HepG2 (cell line): ENCODE measurements around the gene RASGRP2. TPM values are rescaled to one million over a fixed set of nuclear protein-coding genes. Genes with fewer than 3 reads are reported as not detected.
A peak's percentile ranks its signal among the peaks of the same experiment; 100 is the strongest.

ENCODE experiments used
- ATAC-seq: fragments of 200-7000 bp; cut with Tn5 transposase; 3 replicates; pipeline ENCODE4 v1.9.1; 2020; ENCODE audit warnings: mild to moderate bottlenecking, moderate library complexity
- BruUV-seq: library from RNA; stranded (reverse); fragments of 400-500 nt; replicated peaks from 2 replicates; lab custom pipeline; 2021; lab: Mats Ljungman, UMichigan
- CTCF ChIA-PET: fragments of 300-600 bp; formaldehyde crosslinking; extraction: SDS; loops from one replicate; lab custom pipeline; 2021; ENCODE audit warnings: low total read pairs, inconsistent platforms, low intra/inter-chr PET ratio; lab: Yijun Ruan, JAX
- POLR2A ChIA-PET: fragments of 350-600 bp; sonication (Branson Sonifier 250); formaldehyde crosslinking; loops from one replicate; lab custom pipeline; 2020; ENCODE audit warnings: antibody characterized with exemption, inconsistent platforms; lab: Yijun Ruan, JAX
- DNase-seq: peaks from one replicate; pipeline ENCODE4 v3.0.0-alpha.2; 2015; ENCODE audit warnings: low spot score
- FAIRE-seq: peaks from 3 replicates; lab custom pipeline; 2011; peaks lifted over from hg19 to GRCh38; lab: Jason Lieb, UNC
- H2AFZ ChIP-seq: one replicate; pipeline ENCODE4 v1.6.1; 2011; ENCODE audit warnings: low read length, inconsistent platforms
- H3K27ac ChIP-seq: fragments of 300-600 bp; 3 replicates; pipeline ENCODE4 v1.8.0; 2011; ENCODE audit warnings: mixed run types, mild to moderate bottlenecking, mixed read lengths, low read length, inconsistent platforms; ENCODE audit not compliant: insufficient read depth; ENCODE audit errors: extremely low read length
- H3K27me3 ChIP-seq, 2 experiments: fragments of 200-600 bp in 1 of 2; 2 replicates in 1 of 2; 3 replicates in 1 of 2; pipeline versions ENCODE4 v1.6.0 to v1.8.0; 2011; ENCODE audit warnings: low read length in 2 of 2, mild to moderate bottlenecking in 2 of 2, moderate library complexity in 2 of 2, inconsistent platforms in 1 of 2; ENCODE audit not compliant: insufficient read depth in 2 of 2, control insufficient read depth in 1 of 2
- H3K36me3 ChIP-seq, 2 experiments: fragments of 200-600 bp in 1 of 2; replicated peaks in 1 of 2; 2 replicates in 1 of 2; 3 replicates in 1 of 2; pipeline versions ENCODE4 v1.5.1 to v1.8.0; 2011; ENCODE audit warnings: low read length in 2 of 2, inconsistent platforms in 1 of 2; ENCODE audit not compliant: insufficient read depth in 2 of 2, control insufficient read depth in 1 of 2
- H3K4me1 ChIP-seq: 2 replicates; pipeline ENCODE4 v1.5.1; 2012; ENCODE audit warnings: low read length, inconsistent platforms; ENCODE audit not compliant: insufficient read depth
- H3K4me2 ChIP-seq: 2 replicates; pipeline ENCODE4 v1.6.0; 2011; ENCODE audit warnings: low read depth, low read length, inconsistent platforms
- H3K4me3 ChIP-seq, 3 experiments: fragments of 200-600 bp in 1 of 3; sonication (generic), shearing (Covaris generic) in 1 of 3; replicated peaks in 1 of 3; 2 replicates each; pipeline ENCODE4 v1.5.1; 2011 to 2016; ENCODE audit warnings: low read length in 3 of 3, inconsistent platforms in 2 of 3, low read depth in 2 of 3, mild to moderate bottlenecking in 2 of 3, control low read depth in 1 of 3, mixed read lengths in 1 of 3; ENCODE audit not compliant: insufficient read depth in 1 of 3
- H3K79me2 ChIP-seq: one replicate; pipeline ENCODE4 v1.6.1; 2011; ENCODE audit warnings: low read length, inconsistent platforms; ENCODE audit not compliant: insufficient read depth
- H3K9ac ChIP-seq: 2 replicates; pipeline ENCODE4 v1.6.0; 2011; ENCODE audit warnings: mild to moderate bottlenecking, low read depth, low read length, inconsistent platforms; ENCODE audit not compliant: insufficient read depth
- H3K9me3 ChIP-seq: 2 replicates; pipeline ENCODE4 v1.5.1; 2012; ENCODE audit warnings: mild to moderate bottlenecking, low read length
- H4K20me1 ChIP-seq: 2 replicates; pipeline ENCODE4 v1.6.0; 2011; ENCODE audit warnings: inconsistent platforms, mild to moderate bottlenecking, low read length, moderate library complexity; ENCODE audit not compliant: insufficient read depth
- ARHGAP35 ChIP-seq: sonication (generic); formaldehyde crosslinking; IDR thresholded peaks from 2 replicates; pipeline ENCODE4 v1.9.0; 2022; ENCODE audit warnings: mild to moderate bottlenecking, inconsistent platforms, moderate library complexity, missing genetic modification reagents, borderline replicate concordance
- CCDC6 ChIP-seq: sonication (generic); formaldehyde crosslinking; IDR thresholded peaks from 2 replicates; pipeline ENCODE4 v1.8.1; 2022; ENCODE audit warnings: mild to moderate bottlenecking, missing genetic modification reagents, moderate library complexity
- CENPX ChIP-seq: sonication (generic); formaldehyde crosslinking; IDR thresholded peaks from 2 replicates; pipeline ENCODE4 v1.9.0; 2021; ENCODE audit warnings: mild to moderate bottlenecking, missing genetic modification reagents, moderate library complexity
- GFI1 ChIP-seq: sonication (generic); formaldehyde crosslinking; IDR thresholded peaks from 2 replicates; pipeline ENCODE4 v1.5.0; 2020; ENCODE audit warnings: missing genetic modification reagents, mild to moderate bottlenecking, borderline replicate concordance
- KDM3A ChIP-seq: IDR thresholded peaks from 2 replicates; pipeline ENCODE4 v1.6.1; 2018; ENCODE audit warnings: low read depth, missing compliant biosample characterization
- NCOA1 ChIP-seq: sonication (generic); formaldehyde crosslinking; IDR thresholded peaks from 2 replicates; pipeline ENCODE4 v1.9.0; 2021; ENCODE audit warnings: missing genetic modification reagents
- NFIB ChIP-seq: sonication (generic); formaldehyde crosslinking; IDR thresholded peaks from 2 replicates; pipeline ENCODE4 v1.9.0; 2021; ENCODE audit warnings: missing genetic modification reagents, mild to moderate bottlenecking, borderline replicate concordance
- NR2F1 ChIP-seq, 2 experiments: fragments of 450-650 bp in 1 of 2; formaldehyde crosslinking in 1 of 2; IDR thresholded peaks; 2 replicates each; pipeline versions ENCODE4 v1.5.0 to v1.6.1; 2016 to 2020; ENCODE audit warnings: mild to moderate bottlenecking in 1 of 2, missing compliant biosample characterization in 1 of 2, missing genetic modification reagents in 1 of 2, moderate library complexity in 1 of 2
- RELA ChIP-seq: sonication (generic); formaldehyde crosslinking; IDR thresholded peaks from 2 replicates; pipeline ENCODE4 v1.4.0; 2020; ENCODE audit warnings: missing genetic modification reagents
- THRA ChIP-seq: sonication (generic); formaldehyde crosslinking; IDR thresholded peaks from 2 replicates; pipeline ENCODE4 v1.4.0; 2020; ENCODE audit warnings: missing genetic modification reagents, borderline replicate concordance
- ZNF224 ChIP-seq: sonication (generic); formaldehyde crosslinking; IDR thresholded peaks from 2 replicates; pipeline ENCODE4 v1.5.0; 2020; ENCODE audit warnings: mild to moderate bottlenecking, missing genetic modification reagents
- ZNF432 ChIP-seq: sonication (generic); formaldehyde crosslinking; IDR thresholded peaks from 2 replicates; pipeline ENCODE4 v1.5.0; 2020; ENCODE audit warnings: missing genetic modification reagents, mild to moderate bottlenecking, borderline replicate concordance
- ZNF616 ChIP-seq: sonication (generic); formaldehyde crosslinking; IDR thresholded peaks from 2 replicates; pipeline ENCODE4 v1.5.0; 2020; ENCODE audit warnings: low read depth, mild to moderate bottlenecking, missing genetic modification reagents
- ZNF629 ChIP-seq: sonication (generic); formaldehyde crosslinking; conservative IDR thresholded peaks from 2 replicates; pipeline ENCODE4 v1.5.0; 2020; ENCODE audit warnings: missing genetic modification reagents
- WGBS: methylation state at CpG from one replicate; pipeline ENCODE4 v1.1.6; 2017; ENCODE audit warnings: low lambda C conversion rate; 5-methylcytosine and 5-hydroxymethylcytosine counted together
- in situ Hi-C: cut with HindIII; loops from 2 replicates; pipeline ENCODE4 v1.10.0; 2017; ENCODE audit warnings: low pct_unique_long_range_greater_than_20kb; ENCODE audit not compliant: extremely low pct_ligation_motif_present
- intact Hi-C: fragments of 100-400 bp; cut with micrococcal nuclease; formaldehyde crosslinking; loops from one replicate; pipeline ENCODE4 v1.10.0; 2022; ENCODE audit not compliant: unreplicated experiment
- polyA plus RNA-seq, 8 experiments: library from polyadenylated mRNA; depleted of rRNA in 3 of 8; stranded (reverse) in 7 of 8; unstranded in 1 of 8; fragments of >200 nt; fragmentation: Illumina TruSeq in 4 of 8; extraction: Trizol in 4 of 8; gene quantifications; 2 replicates each; pipeline versions ENCODE4 v1.2.1 to v1.2.3, GENCODE V29; 2011 to 2016; ENCODE audit warnings: low read depth in 4 of 8, missing spikeins in 1 of 8, mixed read lengths in 1 of 8; ENCODE audit not compliant: insufficient read depth in 1 of 8
- total RNA-seq, 5 experiments: library from RNA; depleted of rRNA; stranded (reverse); fragments of >200 nt; fragmentation: Illumina TruSeq; extraction: Trizol; gene quantifications; 2 replicates each; pipeline ENCODE4 v1.2.3, GENCODE V29; 2016; ENCODE audit warnings: low read depth in 1 of 5
- TF ChIP-seq, protein P1 (sequence below): sonication (generic); formaldehyde crosslinking; IDR thresholded peaks from 2 replicates; pipeline ENCODE4 v1.4.0; 2020; ENCODE audit warnings: missing genetic modification reagents
- TF ChIP-seq, protein P2 (sequence below): sonication (generic); formaldehyde crosslinking; IDR thresholded peaks from 2 replicates; pipeline ENCODE4 v1.4.0; 2020; ENCODE audit warnings: mild to moderate bottlenecking, missing genetic modification reagents
- TF ChIP-seq, protein P3 (sequence below): sonication (generic); IDR thresholded peaks from 2 replicates; pipeline ENCODE4 v1.6.1; 2016; ENCODE audit warnings: low read depth, borderline replicate concordance

Gene RASGRP2
- total and polyA plus RNA-seq, 2 of the 13 experiments (the other 11 are each of a cell fraction or from before 2014, with no cell fraction given) = 0.61 TPM; not detected in 1

DNA sequence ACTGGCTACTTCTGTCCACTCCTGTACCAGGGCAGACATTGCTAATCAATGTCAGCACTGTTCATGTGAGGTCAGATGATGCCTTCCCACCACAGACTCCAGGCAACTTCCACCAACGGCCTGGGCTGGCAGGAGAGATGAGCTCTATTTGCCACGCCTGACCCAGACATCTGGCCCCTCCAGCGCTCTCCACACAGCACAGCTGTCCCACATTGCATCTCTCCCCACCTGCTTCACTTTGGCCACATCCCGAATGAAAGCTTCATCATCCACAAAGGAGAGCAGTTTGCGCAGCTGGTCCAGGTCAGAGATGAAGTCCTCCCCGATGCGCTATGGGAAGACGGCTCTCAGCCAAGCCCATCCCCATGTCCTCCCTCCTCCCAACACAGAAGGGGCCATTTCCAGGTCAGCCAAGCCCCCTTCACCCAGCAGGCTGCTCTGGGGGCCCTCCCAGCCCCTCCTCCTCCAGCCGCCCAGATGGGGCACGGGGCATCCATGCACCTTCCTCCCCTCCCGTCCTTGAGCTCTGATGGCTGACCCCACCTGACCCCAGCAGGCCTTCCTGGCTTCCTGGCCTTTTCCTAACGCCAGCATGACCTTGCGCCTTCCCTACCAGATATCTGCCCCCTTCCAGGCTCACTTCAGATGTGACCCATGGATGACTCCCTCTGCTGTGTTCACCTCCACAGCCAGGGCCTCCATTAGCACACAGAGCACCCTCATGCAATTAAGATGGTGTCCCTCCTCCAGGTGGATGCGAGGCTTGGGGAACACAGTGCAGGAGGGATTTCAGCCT lies 8.4 kb upstream of the RASGRP2 start:
- peaks cover 3 to 14% of the 10 kb centered on the region in 2 experiments; a peak in 3 of 5 replicates for H3K27me3 ChIP-seq
- no peak overlapping the region for H3K27ac ChIP-seq
- no peak overlapping the region for H3K4me3 ChIP-seq
- no TSS peak for BruUV-seq
- intact Hi-C loops = no loop called here
- peak; percentile 14 for ATAC-seq
- WGBS = 54% methylated on average over 12 of the region's 14 CpGs
- ChIA-PET POLR2A (no interaction called here), CTCF (no interaction called here)
- no peak overlapping the region for H3K9ac ChIP-seq
- no peaks in the 10 kb centered on the region for H3K36me3 ChIP-seq
- FAIRE-seq = no peak
- no peaks in the 10 kb centered on the region for H3K9me3 ChIP-seq
- DNase-seq = no peak
- H3K4me2 ChIP-seq = no peak overlapping the region
- H3K79me2 ChIP-seq = no peaks in the 10 kb centered on the region
- in situ Hi-C loops = no loop called here
- H3K4me1 ChIP-seq = peaks cover 25% of the 10 kb centered on the region
- no peak overlapping the region for H2AFZ ChIP-seq
- H4K20me1 ChIP-seq = no peaks in the 10 kb centered on the region
- no peak for TF ChIP-seq RELA (CRISPR knock-in tag)
- no peak for TF ChIP-seq KDM3A (CRISPR knock-in tag)
- TF ChIP-seq, protein P1, sequence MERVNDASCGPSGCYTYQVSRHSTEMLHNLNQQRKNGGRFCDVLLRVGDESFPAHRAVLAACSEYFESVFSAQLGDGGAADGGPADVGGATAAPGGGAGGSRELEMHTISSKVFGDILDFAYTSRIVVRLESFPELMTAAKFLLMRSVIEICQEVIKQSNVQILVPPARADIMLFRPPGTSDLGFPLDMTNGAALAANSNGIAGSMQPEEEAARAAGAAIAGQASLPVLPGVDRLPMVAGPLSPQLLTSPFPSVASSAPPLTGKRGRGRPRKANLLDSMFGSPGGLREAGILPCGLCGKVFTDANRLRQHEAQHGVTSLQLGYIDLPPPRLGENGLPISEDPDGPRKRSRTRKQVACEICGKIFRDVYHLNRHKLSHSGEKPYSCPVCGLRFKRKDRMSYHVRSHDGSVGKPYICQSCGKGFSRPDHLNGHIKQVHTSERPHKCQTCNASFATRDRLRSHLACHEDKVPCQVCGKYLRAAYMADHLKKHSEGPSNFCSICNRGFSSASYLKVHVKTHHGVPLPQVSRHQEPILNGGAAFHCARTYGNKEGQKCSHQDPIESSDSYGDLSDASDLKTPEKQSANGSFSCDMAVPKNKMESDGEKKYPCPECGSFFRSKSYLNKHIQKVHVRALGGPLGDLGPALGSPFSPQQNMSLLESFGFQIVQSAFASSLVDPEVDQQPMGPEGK (CRISPR knock-in tag) = 0 out of 2 replicates have a peak, but pooled peaks have one; percentile 19
- TF ChIP-seq CCDC6 (CRISPR knock-in tag) = no peak
- TF ChIP-seq ZNF224 (CRISPR knock-in tag) = no peak
- TF ChIP-seq NFIB (CRISPR knock-in tag) = 0 out of 2 replicates have a peak, but pooled peaks have one; percentile 16
- no peak for TF ChIP-seq ARHGAP35 (CRISPR knock-in tag)
- TF ChIP-seq NR2F1 (CRISPR knock-in tag; IDR thresholded peaks at IDR 0.05) = 0 out of 4 replicates have a peak, but pooled peaks of 1 of the 2 experiments have one; percentile 16
- no peak for TF ChIP-seq ZNF616 (CRISPR knock-in tag)
- TF ChIP-seq ZNF432 (CRISPR knock-in tag) = no peak
- no peak for TF ChIP-seq ZNF629 (CRISPR knock-in tag)
- peak; percentile 40; the same call in 1 of the 2 replicates for TF ChIP-seq THRA
- TF ChIP-seq GFI1 (CRISPR knock-in tag) = no peak
- TF ChIP-seq, protein P2, sequence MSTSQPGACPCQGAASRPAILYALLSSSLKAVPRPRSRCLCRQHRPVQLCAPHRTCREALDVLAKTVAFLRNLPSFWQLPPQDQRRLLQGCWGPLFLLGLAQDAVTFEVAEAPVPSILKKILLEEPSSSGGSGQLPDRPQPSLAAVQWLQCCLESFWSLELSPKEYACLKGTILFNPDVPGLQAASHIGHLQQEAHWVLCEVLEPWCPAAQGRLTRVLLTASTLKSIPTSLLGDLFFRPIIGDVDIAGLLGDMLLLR (CRISPR knock-in tag) = no peak
- no peak for TF ChIP-seq CENPX (CRISPR knock-in tag)
- TF ChIP-seq, protein P3, sequence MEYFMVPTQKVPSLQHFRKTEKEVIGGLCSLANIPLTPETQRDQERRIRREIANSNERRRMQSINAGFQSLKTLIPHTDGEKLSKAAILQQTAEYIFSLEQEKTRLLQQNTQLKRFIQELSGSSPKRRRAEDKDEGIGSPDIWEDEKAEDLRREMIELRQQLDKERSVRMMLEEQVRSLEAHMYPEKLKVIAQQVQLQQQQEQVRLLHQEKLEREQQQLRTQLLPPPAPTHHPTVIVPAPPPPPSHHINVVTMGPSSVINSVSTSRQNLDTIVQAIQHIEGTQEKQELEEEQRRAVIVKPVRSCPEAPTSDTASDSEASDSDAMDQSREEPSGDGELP = no peak
- TF ChIP-seq NCOA1 (CRISPR knock-in tag) = no peak
